ENCODE data around the gene SMYD3. TPM values are rescaled to one million over a fixed set of nuclear protein-coding genes. Genes with fewer than 3 reads are reported as not detected.

The SMYD3 gene
- total RNA-seq, 3 donors from 2014 or later (not counting 1 experiment from before 2014, with no cell fraction given): 43.6 to 48.0 (median 46.1) TPM

DNA sequence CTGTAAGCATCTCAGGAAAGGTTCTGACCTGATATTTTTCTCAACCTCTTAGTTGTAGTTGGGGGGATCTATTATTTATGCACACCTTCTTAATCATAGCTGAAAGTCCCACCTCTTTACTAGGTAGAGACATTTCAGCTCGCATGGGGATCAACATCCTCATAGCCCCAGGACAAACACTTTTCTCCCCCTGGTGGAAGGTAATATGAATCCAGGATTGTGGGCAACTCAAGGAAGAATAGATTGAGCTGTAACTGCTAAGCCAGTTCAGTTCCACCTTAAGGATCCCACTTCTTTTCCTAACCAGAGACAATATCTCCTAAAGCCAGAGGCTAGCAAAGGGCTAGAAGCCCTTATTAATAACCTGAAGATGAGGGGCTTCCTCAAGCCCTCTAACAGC is 25.4 kb upstream of the SMYD3 start:
- Histone ChIP-seq H3K27me3 (ENCODE audit: control insufficient read depth, insufficient read depth, low read length) (no peaks in the 10 kb centered on the region), H3K36me3 (ENCODE audit: control insufficient read depth, insufficient read depth, low read length) (no peaks in the 10 kb centered on the region), H3K4me3 (ENCODE audit: low read length) (no peak overlapping the region), H3K27ac (ENCODE audit: low read length) (no peak overlapping the region), H3K4me1 (ENCODE audit: control insufficient read depth, insufficient read depth, low read length) (peaks cover 16% of the 10 kb centered on the region), H3K9me3 (ENCODE audit: control insufficient read depth, insufficient read depth, low read length) (peaks cover 9% of the 10 kb centered on the region)
- Mint-ChIP-seq H3K27ac (no peak overlapping the region), H3K36me3 (no peaks in the 10 kb centered on the region), H3K27me3 (ENCODE audit: low read depth in 2 of 2) (no peaks in the 10 kb centered on the region), H3K4me1 (peaks cover 13 to 20% of the 10 kb centered on the region in 2 donors), H3K9me3 (no peaks in the 10 kb centered on the region), H3K4me3 (no peak overlapping the region)
- TF ChIP-seq, protein P1, sequence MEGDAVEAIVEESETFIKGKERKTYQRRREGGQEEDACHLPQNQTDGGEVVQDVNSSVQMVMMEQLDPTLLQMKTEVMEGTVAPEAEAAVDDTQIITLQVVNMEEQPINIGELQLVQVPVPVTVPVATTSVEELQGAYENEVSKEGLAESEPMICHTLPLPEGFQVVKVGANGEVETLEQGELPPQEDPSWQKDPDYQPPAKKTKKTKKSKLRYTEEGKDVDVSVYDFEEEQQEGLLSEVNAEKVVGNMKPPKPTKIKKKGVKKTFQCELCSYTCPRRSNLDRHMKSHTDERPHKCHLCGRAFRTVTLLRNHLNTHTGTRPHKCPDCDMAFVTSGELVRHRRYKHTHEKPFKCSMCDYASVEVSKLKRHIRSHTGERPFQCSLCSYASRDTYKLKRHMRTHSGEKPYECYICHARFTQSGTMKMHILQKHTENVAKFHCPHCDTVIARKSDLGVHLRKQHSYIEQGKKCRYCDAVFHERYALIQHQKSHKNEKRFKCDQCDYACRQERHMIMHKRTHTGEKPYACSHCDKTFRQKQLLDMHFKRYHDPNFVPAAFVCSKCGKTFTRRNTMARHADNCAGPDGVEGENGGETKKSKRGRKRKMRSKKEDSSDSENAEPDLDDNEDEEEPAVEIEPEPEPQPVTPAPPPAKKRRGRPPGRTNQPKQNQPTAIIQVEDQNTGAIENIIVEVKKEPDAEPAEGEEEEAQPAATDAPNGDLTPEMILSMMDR (IDR thresholded peaks at IDR 0.05): no peak
- no peak for ATAC-seq
- intact Hi-C loops (cut with micrococcal nuclease): no loop called here
- no CpG with 5 or more reads among the region's 1 CpG for WGBS (ENCODE audit: insufficient coverage)
- DNase-seq: no peak

DNA sequence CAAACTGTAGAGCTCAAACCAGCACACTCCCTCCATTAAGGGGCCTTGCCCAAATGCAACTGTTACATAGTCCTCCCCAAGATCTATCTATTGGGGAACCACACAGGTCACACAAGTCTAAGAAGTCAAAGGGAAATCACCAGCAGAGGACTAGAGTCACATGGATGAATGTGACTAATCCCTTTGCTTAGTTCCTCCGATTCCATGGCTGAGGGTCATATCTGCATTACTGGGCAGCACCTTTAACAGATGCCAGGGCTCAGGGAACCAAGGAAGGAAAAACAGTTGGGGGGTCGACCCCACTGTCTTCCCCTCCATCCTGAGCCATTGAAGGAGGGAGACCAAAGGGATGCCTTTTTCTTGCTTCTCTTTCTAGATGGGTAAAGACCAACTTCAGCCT is 23.4 kb upstream of the SMYD3 start:
- Mint-ChIP-seq H3K36me3 (no peaks in the 10 kb centered on the region), H3K4me3 (no peak overlapping the region), H3K27ac (no peak overlapping the region), H3K4me1 (peaks cover 26% of the 10 kb centered on the region in 2 donors), H3K27me3 (ENCODE audit: low read depth in 2 of 2) (no peaks in the 10 kb centered on the region), H3K9me3 (no peaks in the 10 kb centered on the region)
- no peaks in the 10 kb centered on the region for H3K36me3 ChIP-seq (ENCODE audit: control insufficient read depth, insufficient read depth, low read length)
- H3K27ac ChIP-seq (ENCODE audit: low read length): no peak overlapping the region
- ATAC-seq (no peak), DNase-seq (no peak)
- TF ChIP-seq, protein P1 (IDR thresholded peaks at IDR 0.05): no peak
- peaks cover 26% of the 10 kb centered on the region for H3K4me1 ChIP-seq (ENCODE audit: control insufficient read depth, insufficient read depth, low read length)
- WGBS (ENCODE audit: insufficient coverage): 83% methylated on average over 2 of the region's 2 CpGs
- no peaks in the 10 kb centered on the region for H3K27me3 ChIP-seq (ENCODE audit: control insufficient read depth, insufficient read depth, low read length)
- no peak overlapping the region for H3K4me3 ChIP-seq (ENCODE audit: low read length)
- H3K9me3 ChIP-seq (ENCODE audit: control insufficient read depth, insufficient read depth, low read length): peaks cover 14% of the 10 kb centered on the region
- intact Hi-C loops (cut with micrococcal nuclease): no loop called here

DNA sequence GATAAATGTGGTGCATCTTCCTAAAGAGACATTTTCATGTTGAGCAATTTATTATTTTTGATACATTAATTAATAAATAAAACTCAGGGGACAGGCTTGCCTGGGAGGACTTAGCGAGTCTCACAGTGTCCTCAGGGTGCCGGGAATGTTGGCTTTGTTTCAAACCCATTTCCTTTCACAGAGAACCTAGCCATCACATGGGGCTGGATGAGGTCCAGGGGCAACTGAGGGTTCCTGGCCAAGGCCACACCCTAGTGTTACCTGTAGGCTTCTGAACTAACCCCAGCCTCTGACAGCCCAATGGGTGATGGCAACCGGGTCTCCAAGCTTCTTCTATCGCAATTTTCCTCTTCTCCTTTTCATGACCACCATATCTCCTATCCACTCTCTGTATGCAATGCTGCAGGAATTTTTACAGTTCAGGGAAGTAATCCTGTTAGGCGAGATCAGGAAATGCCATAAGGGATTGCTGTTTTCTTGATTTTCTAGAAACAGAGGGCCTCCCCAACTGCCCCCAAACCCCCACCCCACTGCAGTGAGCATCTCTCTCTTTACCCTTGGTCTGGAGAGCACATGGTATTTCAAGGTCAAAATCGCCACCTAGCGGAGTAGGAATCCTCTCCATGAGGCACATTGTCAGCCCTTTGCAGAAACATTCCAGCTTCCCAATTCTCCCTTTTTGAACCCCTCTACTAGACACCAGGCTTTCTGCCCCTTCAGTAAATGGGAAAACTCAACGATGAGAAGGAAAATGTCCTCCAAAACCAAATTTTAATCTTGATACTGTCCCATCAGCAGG is 22.1 kb upstream of the SMYD3 start:
- Histone ChIP-seq H3K27me3 (ENCODE audit: control insufficient read depth, insufficient read depth, low read length) (no peaks in the 10 kb centered on the region), H3K27ac (ENCODE audit: low read length) (no peak overlapping the region), H3K4me3 (ENCODE audit: low read length) (no peak overlapping the region), H3K4me1 (ENCODE audit: control insufficient read depth, insufficient read depth, low read length) (peaks cover 26% of the 10 kb centered on the region), H3K9me3 (ENCODE audit: control insufficient read depth, insufficient read depth, low read length) (peaks cover 14% of the 10 kb centered on the region), H3K36me3 (ENCODE audit: control insufficient read depth, insufficient read depth, low read length) (no peaks in the 10 kb centered on the region)
- Mint-ChIP-seq H3K9me3 (no peaks in the 10 kb centered on the region), H3K27ac (peak overlapping the region in 1 of 2 donors; percentile 96), H3K27me3 (ENCODE audit: low read depth in 2 of 2) (no peaks in the 10 kb centered on the region), H3K4me1 (peaks cover 26% of the 10 kb centered on the region in 2 donors), H3K4me3 (no peak overlapping the region), H3K36me3 (no peaks in the 10 kb centered on the region)
- ATAC-seq (no peak), DNase-seq (no peak)
- 81% methylated on average over 8 of the region's 8 CpGs for WGBS (ENCODE audit: insufficient coverage)
- intact Hi-C loops (cut with micrococcal nuclease): no loop called here
- TF ChIP-seq, protein P1 (IDR thresholded peaks at IDR 0.05): no peak

Data from natural killer cell (primary cell).